NCI-H1048 (cell line): ENCODE results near the gene APP.
"Not testable (repeated sequence)": the region's sequence is repeated elsewhere in the genome, so short reads cannot be mapped to it uniquely, and the experiment has no call there.

ENCODE experiments used
- DNase-seq: peaks from one replicate; lab custom pipeline; 2025; lab: John Stamatoyannopoulos, UW

APP gene

GRCh38 chr21:26020510-26020909 is 150.1 kb downstream of the APP start:
- no peak for DNase-seq

GRCh38 chr21:26020081-26020480 is 150.5 kb downstream of the APP start:
- DNase-seq: no peak

- no peak for DNase-seq
Measured at GRCh38 chr21:26019236-26019635, 151.3 kb downstream of the APP start.

- no peak for DNase-seq
Measured at GRCh38 chr21:26013970-26014369, 156.6 kb downstream of the APP start.

GRCh38 chr21:26012482-26012881 is 158.1 kb downstream of the APP start:
- not testable (repeated sequence) for DNase-seq

- DNase-seq: no peak
Measured at GRCh38 chr21:26011292-26011940, 159.2 kb downstream of the APP start.

GRCh38 chr21:26007951-26008498 is 162.5 kb downstream of the APP start:
- no peak for DNase-seq

- DNase-seq: no peak
Measured at GRCh38 chr21:26005464-26005863, 165.1 kb downstream of the APP start.

GRCh38 chr21:26003404-26003803 is 167.2 kb downstream of the APP start:
- DNase-seq: no peak

GRCh38 chr21:26001356-26001755 is 169.2 kb downstream of the APP start:
- no peak for DNase-seq

GRCh38 chr21:25999921-26000582 is 170.5 kb downstream of the APP start:
- no peak for DNase-seq

GRCh38 chr21:25997788-25998611 is 172.6 kb downstream of the APP start:
- DNase-seq: peak; percentile 80

GRCh38 chr21:25995278-25995677 is 175.3 kb downstream of the APP start:
- DNase-seq: no peak

- no peak for DNase-seq
Measured at GRCh38 chr21:25994758-25995163, 175.8 kb downstream of the APP start.

GRCh38 chr21:25988738-25989137 is 181.8 kb downstream of the APP start:
- DNase-seq: no peak

GRCh38 chr21:25987531-25987930 is 183.0 kb downstream of the APP start:
- DNase-seq: no peak

- DNase-seq: no peak
Measured at GRCh38 chr21:25986928-25987327, 183.6 kb downstream of the APP start.

GRCh38 chr21:25985990-25986389 is 184.6 kb downstream of the APP start:
- DNase-seq: no peak

GRCh38 chr21:25984538-25984937 is 186.0 kb downstream of the APP start:
- DNase-seq: no peak

GRCh38 chr21:25983745-25984144 is 186.8 kb downstream of the APP start:
- no peak for DNase-seq

GRCh38 chr21:25980710-25981109 is 189.9 kb downstream of the APP start:
- DNase-seq: no peak

- no peak for DNase-seq
Measured at GRCh38 chr21:25979845-25980616, 190.5 kb downstream of the APP start.
